WERI-Rb-1 (cell line): Measurements from ENCODE around the gene NDUFAF5.

ENCODE experiments used
- DNase-seq: peaks from one replicate; pipeline ENCODE4 v3.0.0-alpha.2; 2020
- H3K27ac ChIP-seq: fragments of 250-450 bp; sonication (Bioruptor Pico); 2 replicates; pipeline ENCODE4 v1.5.1; 2020; ENCODE audit warnings: mild to moderate bottlenecking, moderate library complexity
- H3K27me3 ChIP-seq: fragments of 250-450 bp; sonication (Bioruptor Pico); 2 replicates; pipeline ENCODE4 v1.5.1; 2021; ENCODE audit warnings: mild to moderate bottlenecking, low read depth, moderate library complexity; ENCODE audit not compliant: insufficient read depth, severe bottlenecking
- H3K36me3 ChIP-seq: fragments of 250-450 bp; sonication (Bioruptor Pico); 2 replicates; pipeline ENCODE4 v1.5.1; 2020; ENCODE audit warnings: mild to moderate bottlenecking, moderate library complexity
- H3K4me3 ChIP-seq: 2 replicates; pipeline ENCODE4 v1.5.1; 2011; ENCODE audit warnings: low read depth, mild to moderate bottlenecking, control low read depth, low read length
- H3K9me3 ChIP-seq: fragments of 250-450 bp; sonication (Bioruptor Pico); 2 replicates; pipeline ENCODE4 v1.5.1; 2021; ENCODE audit warnings: mild to moderate bottlenecking, moderate library complexity; ENCODE audit not compliant: severe bottlenecking
- TF ChIP-seq, protein P1 (sequence below): IDR thresholded peaks from 2 replicates; pipeline ENCODE4 v1.5.1; 2011; ENCODE audit warnings: low read depth, mild to moderate bottlenecking, control low read depth, inconsistent platforms, low read length

NDUFAF5 gene

GRCh38 chr20:13741879-13742278 lies 42.9 kb upstream of the NDUFAF5 start:
- TF ChIP-seq, protein P1, sequence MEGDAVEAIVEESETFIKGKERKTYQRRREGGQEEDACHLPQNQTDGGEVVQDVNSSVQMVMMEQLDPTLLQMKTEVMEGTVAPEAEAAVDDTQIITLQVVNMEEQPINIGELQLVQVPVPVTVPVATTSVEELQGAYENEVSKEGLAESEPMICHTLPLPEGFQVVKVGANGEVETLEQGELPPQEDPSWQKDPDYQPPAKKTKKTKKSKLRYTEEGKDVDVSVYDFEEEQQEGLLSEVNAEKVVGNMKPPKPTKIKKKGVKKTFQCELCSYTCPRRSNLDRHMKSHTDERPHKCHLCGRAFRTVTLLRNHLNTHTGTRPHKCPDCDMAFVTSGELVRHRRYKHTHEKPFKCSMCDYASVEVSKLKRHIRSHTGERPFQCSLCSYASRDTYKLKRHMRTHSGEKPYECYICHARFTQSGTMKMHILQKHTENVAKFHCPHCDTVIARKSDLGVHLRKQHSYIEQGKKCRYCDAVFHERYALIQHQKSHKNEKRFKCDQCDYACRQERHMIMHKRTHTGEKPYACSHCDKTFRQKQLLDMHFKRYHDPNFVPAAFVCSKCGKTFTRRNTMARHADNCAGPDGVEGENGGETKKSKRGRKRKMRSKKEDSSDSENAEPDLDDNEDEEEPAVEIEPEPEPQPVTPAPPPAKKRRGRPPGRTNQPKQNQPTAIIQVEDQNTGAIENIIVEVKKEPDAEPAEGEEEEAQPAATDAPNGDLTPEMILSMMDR, result no peak
- Histone ChIP-seq H3K36me3 (peaks cover 12% of the 10 kb centered on the region; the same call in 1 of the 2 replicates), H3K27ac (no peak overlapping the region), H3K27me3 (no peaks in the 10 kb centered on the region), H3K4me3 (no peak overlapping the region), H3K9me3 (peaks cover 3% of the 10 kb centered on the region)
- no peak for DNase-seq

- Histone ChIP-seq H3K27ac (no peak overlapping the region), H3K27me3 (no peaks in the 10 kb centered on the region), H3K9me3 (peaks cover 3% of the 10 kb centered on the region), H3K4me3 (no peak overlapping the region), H3K36me3 (peaks cover 12% of the 10 kb centered on the region; the same call in 1 of the 2 replicates)
- no peak for DNase-seq
- TF ChIP-seq, protein P1, result no peak
Measured at GRCh38 chr20:13744352-13744751, 40.5 kb upstream of the NDUFAF5 start.

- H3K36me3 ChIP-seq, result peaks cover 14% of the 10 kb centered on the region; the same call in 1 of the 2 replicates
- H3K27me3 ChIP-seq, result no peaks in the 10 kb centered on the region
- no peak overlapping the region for H3K27ac ChIP-seq
- TF ChIP-seq, protein P1, result no peak
- H3K4me3 ChIP-seq, result no peak overlapping the region
- no peaks in the 10 kb centered on the region for H3K9me3 ChIP-seq
- DNase-seq, result no peak
Measured at GRCh38 chr20:13745784-13746183, 39.0 kb upstream of the NDUFAF5 start.

DNA sequence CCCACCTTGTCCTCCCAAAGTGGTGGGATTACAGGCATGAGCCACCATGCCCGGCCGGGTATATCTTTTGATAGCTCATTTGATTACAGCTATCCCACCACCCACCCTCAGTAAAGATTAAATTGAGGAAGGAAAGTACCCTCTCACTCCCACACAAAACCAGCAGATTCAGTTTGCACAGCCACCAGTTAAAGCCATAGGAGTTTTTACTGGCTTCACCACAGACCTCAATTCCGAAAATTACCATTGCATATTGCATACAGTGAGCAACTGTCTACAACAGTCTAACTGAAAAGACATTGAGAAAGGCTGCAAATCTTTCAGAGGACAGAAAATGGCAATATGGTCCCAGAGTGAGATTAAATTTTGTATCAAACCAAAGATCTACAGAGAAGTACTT lies 35.0 kb upstream of the NDUFAF5 start:
- no peak for DNase-seq
- H3K36me3 ChIP-seq, result peaks cover 4% of the 10 kb centered on the region; the same call in 1 of the 2 replicates
- TF ChIP-seq, protein P1, result no peak

DNA sequence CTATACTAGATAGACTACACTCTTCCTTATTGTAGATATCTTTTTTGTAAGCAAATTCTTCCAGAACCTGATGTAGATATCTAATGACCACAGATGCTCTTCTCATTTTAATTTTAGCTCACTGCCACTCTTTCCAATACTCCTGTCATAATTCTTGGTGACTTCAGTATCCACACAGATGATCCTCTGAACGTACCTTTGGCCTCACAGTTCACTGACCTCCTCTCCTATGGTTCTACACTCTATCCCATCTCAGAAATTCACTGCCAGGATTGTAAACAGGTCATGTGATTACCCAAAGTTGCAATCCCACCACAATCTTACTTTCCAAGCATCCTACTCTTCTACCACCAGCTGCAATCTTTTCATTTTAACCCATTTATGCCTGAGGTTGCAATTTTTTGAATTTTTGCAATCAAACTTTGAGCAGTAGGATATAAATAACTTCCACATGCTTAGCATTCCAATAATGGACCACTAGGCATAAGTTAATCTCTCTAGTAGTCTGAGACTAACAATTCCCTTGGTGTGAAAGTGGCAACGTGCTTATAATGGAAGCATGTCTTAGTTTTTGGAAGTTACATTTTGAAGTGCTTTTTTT lies 31.3 kb upstream of the NDUFAF5 start:
- no peaks in the 10 kb centered on the region for H3K27me3 ChIP-seq
- H3K4me3 ChIP-seq, result no peak overlapping the region
- TF ChIP-seq, protein P1, result no peak
- no peak for DNase-seq
- H3K27ac ChIP-seq, result no peak overlapping the region
- H3K36me3 ChIP-seq, result peaks cover 24% of the 10 kb centered on the region
- no peaks in the 10 kb centered on the region for H3K9me3 ChIP-seq

More for the DNA sequence above, 35.0 kb upstream of the NDUFAF5 start:
- H3K4me3 ChIP-seq, result no peak overlapping the region
- H3K27me3 ChIP-seq, result no peaks in the 10 kb centered on the region
- no peak overlapping the region for H3K27ac ChIP-seq
- no peaks in the 10 kb centered on the region for H3K9me3 ChIP-seq

- no peaks in the 10 kb centered on the region for H3K9me3 ChIP-seq
- H3K4me3 ChIP-seq, result no peak overlapping the region
- H3K27ac ChIP-seq, result no peak overlapping the region
- H3K27me3 ChIP-seq, result no peaks in the 10 kb centered on the region
- peaks cover 34% of the 10 kb centered on the region for H3K36me3 ChIP-seq
- TF ChIP-seq, protein P1, result no peak
- no peak for DNase-seq
Measured at GRCh38 chr20:13755809-13756208, 29.0 kb upstream of the NDUFAF5 start.
